Activated naive CD4-positive, alpha-beta T cell treated with anti-CD3 and anti-CD28 coated beads for 36 hours (primary cell): ENCODE measurements around the gene SHH. TPM values are rescaled to one million over a fixed set of nuclear protein-coding genes. Genes with fewer than 3 reads are reported as not detected.

Source experiments
- CTCF ChIA-PET: fragments of 350-600 bp; sonication (Branson Sonifier 250); formaldehyde crosslinking; loops from one replicate; lab custom pipeline; 2021; ENCODE audit warnings: antibody characterized with exemption; lab: Charles Lee
- DNase-seq: peaks from one replicate; pipeline ENCODE4 v3.0.0-alpha.2; 2020
- H3K27ac Mint-ChIP-seq: one replicate; pipeline ENCODE4 v1.8.0; 2021; ENCODE audit warnings: mild to moderate bottlenecking, mixed read lengths
- H3K27me3 Mint-ChIP-seq: one replicate; pipeline ENCODE4 v1.8.0; 2021; ENCODE audit warnings: low read depth, mixed read lengths
- H3K36me3 Mint-ChIP-seq: one replicate; pipeline ENCODE4 v1.8.0; 2021; ENCODE audit warnings: low read depth, mixed read lengths
- H3K4me1 Mint-ChIP-seq: one replicate; pipeline ENCODE4 v1.8.0; 2021; ENCODE audit warnings: low read depth, mixed read lengths
- H3K4me3 Mint-ChIP-seq: one replicate; pipeline ENCODE4 v1.8.0; 2021; ENCODE audit warnings: mild to moderate bottlenecking, moderate library complexity, mixed read lengths
- H3K9me3 Mint-ChIP-seq: one replicate; pipeline ENCODE4 v1.8.0; 2021; ENCODE audit warnings: mixed read lengths
- intact Hi-C: fragments of 100-400 bp; cut with micrococcal nuclease; formaldehyde crosslinking; loops from one replicate; pipeline ENCODE4 v1.15.1; 2023
- total RNA-seq, 2 experiments: library from RNA; stranded (reverse); gene quantifications; one replicate each; pipeline ENCODE4 v1.2.3, GENCODE V29; 2021

SHH gene
- total RNA-seq, 2 experiments from 2014 or later: not detected

GRCh38 chr7:155776606-155777005 lies 35.7 kb downstream of the SHH start:
- H3K27me3 Mint-ChIP-seq: no peaks in the 10 kb centered on the region
- no peak overlapping the region for H3K4me3 Mint-ChIP-seq
- DNase-seq: no peak
- CTCF ChIA-PET: interaction anchor here (1.2 kb wide), 1 partner anchor 9 kb away, joined by 4 read pairs; no protein-coding TSS in a partner anchor
- no peaks in the 10 kb centered on the region for H3K4me1 Mint-ChIP-seq
- no peaks in the 10 kb centered on the region for H3K9me3 Mint-ChIP-seq
- H3K36me3 Mint-ChIP-seq: peaks cover 63% of the 10 kb centered on the region
- intact Hi-C loops: no loop called here
- no peak overlapping the region for H3K27ac Mint-ChIP-seq

DNA sequence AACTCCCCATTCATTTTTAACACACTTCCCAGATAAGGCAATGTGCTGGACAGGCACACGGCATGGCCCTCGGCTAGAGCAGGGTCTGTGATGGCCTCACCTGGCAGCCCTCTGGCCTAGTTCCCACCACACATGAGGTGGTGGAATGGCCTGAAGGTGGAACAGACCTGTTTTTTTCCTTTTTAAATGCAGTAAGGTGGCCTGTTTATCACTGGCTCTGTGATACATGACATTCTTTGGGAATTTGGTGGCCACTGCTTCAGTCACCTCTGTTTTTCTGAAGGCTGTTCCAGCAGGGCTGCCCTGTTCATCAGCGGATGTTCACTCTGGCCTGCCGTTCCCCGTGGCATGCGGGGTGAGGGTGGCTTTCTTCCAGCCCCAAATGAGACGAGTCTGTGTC lies 36.6 kb downstream of the SHH start:
- intact Hi-C loops: no loop called here
- no peak for DNase-seq
- H3K36me3 Mint-ChIP-seq: peaks cover 57% of the 10 kb centered on the region
- H3K27ac Mint-ChIP-seq: no peak overlapping the region
- H3K4me1 Mint-ChIP-seq: no peaks in the 10 kb centered on the region
- no peaks in the 10 kb centered on the region for H3K27me3 Mint-ChIP-seq
- H3K9me3 Mint-ChIP-seq: no peaks in the 10 kb centered on the region
- H3K4me3 Mint-ChIP-seq: no peak overlapping the region
- CTCF ChIA-PET: interaction anchor here (1.2 kb wide), 1 partner anchor 8 kb away, joined by 4 read pairs; no protein-coding TSS in a partner anchor

- Mint-ChIP-seq H3K36me3 (peaks cover 56% of the 10 kb centered on the region), H3K4me3 (no peak overlapping the region), H3K4me1 (no peaks in the 10 kb centered on the region), H3K27me3 (no peaks in the 10 kb centered on the region), H3K27ac (no peak overlapping the region), H3K9me3 (no peaks in the 10 kb centered on the region)
- CTCF ChIA-PET: no interaction called here
- intact Hi-C loops: no loop called here
- no peak for DNase-seq
These were observed 37.3 kb downstream of the SHH start for GRCh38 chr7:155774947-155775346.

DNA sequence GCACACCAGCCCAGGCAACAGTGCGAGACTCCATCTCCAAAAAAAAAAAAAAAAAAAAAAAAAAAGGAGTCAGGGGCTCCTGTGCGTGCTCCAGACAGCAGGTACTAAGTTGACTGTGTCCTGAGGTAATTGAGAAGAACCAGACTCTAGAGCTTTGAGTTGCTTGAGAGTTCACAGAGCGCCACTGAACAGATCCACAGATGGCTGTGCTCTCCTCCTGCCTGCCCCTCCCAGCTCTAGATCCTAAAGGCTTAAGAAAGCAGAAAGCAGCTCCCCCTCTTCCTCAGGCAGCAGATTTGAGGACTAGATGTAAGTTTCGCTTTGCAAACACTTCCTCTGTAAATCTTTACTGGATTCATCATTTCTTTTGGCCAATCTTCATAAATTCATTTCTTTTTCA lies 38.7 kb downstream of the SHH start:
- no peak for DNase-seq
- peaks cover 57% of the 10 kb centered on the region for H3K36me3 Mint-ChIP-seq
- intact Hi-C loops: no loop called here
- H3K4me3 Mint-ChIP-seq: no peak overlapping the region
- CTCF ChIA-PET: interaction anchor here (0.6 to 1.4 kb wide), 4 partner anchors 46 to 326 kb away, joined by 3 to 7 read pairs (median 3); no protein-coding TSS in a partner anchor
- no peak overlapping the region for H3K27ac Mint-ChIP-seq
- no peaks in the 10 kb centered on the region for H3K9me3 Mint-ChIP-seq
- no peaks in the 10 kb centered on the region for H3K4me1 Mint-ChIP-seq
- H3K27me3 Mint-ChIP-seq: no peaks in the 10 kb centered on the region

- intact Hi-C loops: no loop called here
- CTCF ChIA-PET: interaction anchor here (0.9 to 3.2 kb wide), 2 partner anchors 40 to 171 kb away, joined by 3 to 23 read pairs; no protein-coding TSS in a partner anchor
- no peaks in the 10 kb centered on the region for H3K4me1 Mint-ChIP-seq
- H3K9me3 Mint-ChIP-seq: no peaks in the 10 kb centered on the region
- DNase-seq: no peak
- H3K27me3 Mint-ChIP-seq: no peaks in the 10 kb centered on the region
- no peak overlapping the region for H3K4me3 Mint-ChIP-seq
- H3K36me3 Mint-ChIP-seq: peaks cover 53% of the 10 kb centered on the region
- no peak overlapping the region for H3K27ac Mint-ChIP-seq
These were observed 42.0 kb downstream of the SHH start for GRCh38 chr7:155770241-155770640.

DNA sequence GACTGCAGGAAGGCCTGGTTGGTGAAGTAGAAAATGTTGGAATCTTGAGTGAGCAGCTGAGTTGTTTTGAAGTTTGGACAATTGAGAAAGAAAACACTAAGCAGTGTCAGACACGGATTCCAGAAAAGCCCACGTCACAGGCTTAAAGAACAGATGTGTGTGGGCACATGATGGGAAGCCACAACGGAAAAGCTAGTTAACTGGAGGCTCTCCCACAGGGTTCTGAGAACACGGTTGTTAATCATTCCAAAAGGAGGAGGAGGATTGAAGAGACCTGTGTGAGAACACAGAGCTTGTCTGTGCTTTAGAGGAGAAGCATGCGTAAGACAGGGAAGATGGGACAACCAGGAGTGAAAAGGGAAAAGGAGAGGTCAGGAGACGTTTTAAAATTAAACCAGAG lies 42.6 kb downstream of the SHH start:
- Mint-ChIP-seq H3K27ac (no peak overlapping the region), H3K4me3 (no peak overlapping the region), H3K9me3 (no peaks in the 10 kb centered on the region), H3K27me3 (no peaks in the 10 kb centered on the region), H3K4me1 (peaks cover 3% of the 10 kb centered on the region), H3K36me3 (peaks cover 50% of the 10 kb centered on the region)
- DNase-seq: no peak
- intact Hi-C loops: no loop called here
- CTCF ChIA-PET: interaction anchor here (3.2 kb wide), 1 partner anchor 171 kb away, joined by 23 read pairs; no protein-coding TSS in a partner anchor

- H3K27ac Mint-ChIP-seq: no peak overlapping the region
- no peak overlapping the region for H3K4me3 Mint-ChIP-seq
- H3K4me1 Mint-ChIP-seq: peaks cover 27% of the 10 kb centered on the region
- H3K9me3 Mint-ChIP-seq: no peaks in the 10 kb centered on the region
- peaks cover 44% of the 10 kb centered on the region for H3K36me3 Mint-ChIP-seq
- DNase-seq: no peak
- intact Hi-C loops: no loop called here
- H3K27me3 Mint-ChIP-seq: no peaks in the 10 kb centered on the region
- CTCF ChIA-PET: interaction anchor here (0.6 to 4.0 kb wide), 17 partner anchors 9 to 840 kb away, joined by 3 to 87 read pairs (median 4); partner anchors contain the start of gene RBM33
These were observed 45.0 kb downstream of the SHH start for GRCh38 chr7:155766966-155767916.

DNA sequence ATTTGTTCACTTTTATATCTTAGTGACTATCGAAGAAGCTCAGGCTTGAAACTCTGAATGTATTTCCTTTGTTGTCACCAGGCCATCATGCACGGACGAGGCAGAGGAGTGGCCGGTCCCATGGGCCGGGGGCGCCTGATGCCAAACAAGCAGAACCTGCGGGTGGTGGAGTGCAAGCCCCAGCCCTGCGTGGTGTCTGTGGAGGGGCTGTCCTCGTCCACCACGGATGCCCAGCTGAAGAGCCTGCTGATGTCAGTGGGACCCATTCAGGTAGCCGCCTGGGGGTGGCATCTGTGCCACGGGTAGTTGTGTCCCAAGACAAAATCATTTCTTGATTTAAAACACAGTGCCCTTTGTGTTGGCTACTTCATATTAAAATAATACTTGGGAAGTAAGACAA lies 45.9 kb downstream of the SHH start:
- no peaks in the 10 kb centered on the region for H3K27me3 Mint-ChIP-seq
- DNase-seq: no peak
- peaks cover 36% of the 10 kb centered on the region for H3K4me1 Mint-ChIP-seq
- peaks cover 41% of the 10 kb centered on the region for H3K36me3 Mint-ChIP-seq
- intact Hi-C loops: no loop called here
- H3K9me3 Mint-ChIP-seq: no peaks in the 10 kb centered on the region
- H3K4me3 Mint-ChIP-seq: no peak overlapping the region
- CTCF ChIA-PET: interaction anchor here (1.1 to 4.0 kb wide), 7 partner anchors 15 to 169 kb away, joined by 4 to 87 read pairs (median 6); no protein-coding TSS in a partner anchor
- no peak overlapping the region for H3K27ac Mint-ChIP-seq

DNA sequence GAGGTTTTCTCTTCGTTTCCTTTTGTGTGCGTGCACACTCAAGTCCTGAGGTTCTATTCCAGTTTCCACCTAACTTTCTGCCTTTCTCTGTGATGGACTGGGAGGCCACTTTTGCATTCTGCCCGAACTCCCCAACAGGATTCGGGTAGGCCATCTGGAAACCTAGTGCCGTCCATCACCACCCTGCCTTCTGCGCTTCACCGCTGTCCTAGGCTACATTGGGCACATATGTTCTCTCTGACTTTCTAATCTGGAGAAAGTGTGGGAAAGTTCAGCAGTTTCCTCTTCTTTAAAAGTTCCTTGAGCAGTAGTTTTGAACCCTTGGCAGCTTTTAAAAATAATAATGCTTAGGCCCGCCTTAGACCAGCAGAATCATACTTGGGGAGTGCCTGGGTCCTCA lies 46.8 kb downstream of the SHH start:
- Mint-ChIP-seq H3K27ac (peak overlapping the region; percentile 42), H3K9me3 (no peaks in the 10 kb centered on the region), H3K27me3 (no peaks in the 10 kb centered on the region), H3K36me3 (peaks cover 35% of the 10 kb centered on the region), H3K4me1 (peaks cover 42% of the 10 kb centered on the region), H3K4me3 (no peak overlapping the region)
- DNase-seq: no peak
- CTCF ChIA-PET: interaction anchor here (4.0 kb wide), 1 partner anchor 168 kb away, joined by 87 read pairs; no protein-coding TSS in a partner anchor
- intact Hi-C loops: loop anchor here (2.0 kb wide), 2 partner anchors 19 to 837 kb away; no protein-coding TSS in a partner anchor

GRCh38 chr7:155764438-155764793 lies 47.8 kb downstream of the SHH start:
- H3K9me3 Mint-ChIP-seq: no peaks in the 10 kb centered on the region
- peak overlapping the region; percentile 95 for H3K27ac Mint-ChIP-seq
- H3K4me3 Mint-ChIP-seq: peak overlapping the region; percentile 70
- no peaks in the 10 kb centered on the region for H3K27me3 Mint-ChIP-seq
- H3K4me1 Mint-ChIP-seq: peaks cover 42% of the 10 kb centered on the region
- peaks cover 27% of the 10 kb centered on the region for H3K36me3 Mint-ChIP-seq
- DNase-seq: peak; percentile 74
- CTCF ChIA-PET: interaction anchor here (0.6 to 1.2 kb wide), 8 partner anchors 11 to 837 kb away, joined by 3 to 7 read pairs (median 4); no protein-coding TSS in a partner anchor
- intact Hi-C loops: loop anchor here (1.0 to 5.0 kb wide), 8 partner anchors 18 to 1129 kb away; partner anchors contain the start of genes LMBR1 and RBM33

- H3K27ac Mint-ChIP-seq: peak overlapping the region; percentile 95
- H3K4me1 Mint-ChIP-seq: peaks cover 42% of the 10 kb centered on the region
- peak; percentile 82 for DNase-seq
- peaks cover 27% of the 10 kb centered on the region for H3K36me3 Mint-ChIP-seq
- no peaks in the 10 kb centered on the region for H3K9me3 Mint-ChIP-seq
- intact Hi-C loops: loop anchor here (1.0 to 5.0 kb wide), 8 partner anchors 17 to 1129 kb away; partner anchors contain the start of genes LMBR1 and RBM33
- peak overlapping the region; percentile 70 for H3K4me3 Mint-ChIP-seq
- no peaks in the 10 kb centered on the region for H3K27me3 Mint-ChIP-seq
- CTCF ChIA-PET: interaction anchor here (0.6 to 3.1 kb wide), 8 partner anchors 10 to 836 kb away, joined by 3 to 15 read pairs (median 4); no protein-coding TSS in a partner anchor
These were observed 48.4 kb downstream of the SHH start for GRCh38 chr7:155763691-155764437.
